Activated T-helper 1 cell treated with anti-CD3 and anti-CD28 coated beads, Interleukin-12 subunit alpha, Interleukin-12 subunit beta, Interleukin-2, Interleukin-4 antibody, amounts not matched to agents 30 ng/mL and 10 ng/mL and 1 ng/mL, durations not matched to agents 14 hours and 24 hours and 36 hours (primary cell): ENCODE data around the gene KIAA1958. TPM values are rescaled to one million over a fixed set of nuclear protein-coding genes. Genes with fewer than 3 reads are reported as not detected.

Experiments
- DNase-seq: peaks from one replicate; pipeline ENCODE4 v3.0.0; 2021; ENCODE audit warnings: low spot score
- H3K27ac Mint-ChIP-seq: one replicate; pipeline ENCODE4 v1.8.0; 2021; ENCODE audit warnings: mild to moderate bottlenecking, mixed read lengths
- H3K27me3 Mint-ChIP-seq: one replicate; pipeline ENCODE4 v1.8.0; 2022; ENCODE audit warnings: mild to moderate bottlenecking, moderate library complexity, mixed read lengths; ENCODE audit not compliant: insufficient read depth
- H3K36me3 Mint-ChIP-seq: one replicate; pipeline ENCODE4 v1.8.0; 2021; ENCODE audit warnings: low read depth, mixed read lengths
- H3K4me1 Mint-ChIP-seq: one replicate; pipeline ENCODE4 v1.8.0; 2021; ENCODE audit warnings: low read depth, mixed read lengths
- H3K4me3 Mint-ChIP-seq: one replicate; pipeline ENCODE4 v1.8.0; 2021; ENCODE audit warnings: mild to moderate bottlenecking, moderate library complexity, mixed read lengths
- H3K9me3 Mint-ChIP-seq: one replicate; pipeline ENCODE4 v1.8.0; 2021; ENCODE audit warnings: mixed read lengths
- intact Hi-C: fragments of 100-400 bp; cut with micrococcal nuclease; formaldehyde crosslinking; loops from one replicate; pipeline ENCODE4 v1.15.1; 2024
- total RNA-seq: library from RNA; stranded (reverse); gene quantifications from 2 replicates; pipeline ENCODE4 v1.2.3, GENCODE V29; 2022

KIAA1958 gene
- total RNA-seq, 1 donor from 2014 or later, result 8.6 TPM

DNA sequence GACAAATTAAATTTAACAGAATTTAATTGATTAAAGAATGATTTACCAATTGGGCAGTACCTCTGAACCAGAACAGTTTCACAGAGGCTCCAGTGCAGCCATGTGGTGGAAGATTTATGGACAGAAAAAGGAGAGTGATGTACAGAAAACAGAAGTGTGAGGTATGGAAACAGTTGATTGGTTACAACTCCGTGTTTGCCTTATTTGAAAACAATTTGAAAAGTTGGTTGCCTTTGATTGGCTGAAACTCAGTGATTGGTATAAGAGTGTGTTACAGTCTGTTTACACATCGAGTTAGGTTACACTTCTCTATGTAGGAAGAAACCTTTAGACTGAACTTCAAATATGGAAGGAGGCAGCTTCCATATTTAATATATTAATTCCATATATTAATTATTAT lies 30.1 kb downstream of the KIAA1958 start:
- intact Hi-C loops, result no loop called here
- Mint-ChIP-seq H3K9me3 (no peaks in the 10 kb centered on the region), H3K4me1 (no peaks in the 10 kb centered on the region), H3K27ac (no peak overlapping the region), H3K27me3 (no peaks in the 10 kb centered on the region), H3K4me3 (no peak overlapping the region), H3K36me3 (no peaks in the 10 kb centered on the region)
- no peak for DNase-seq

DNA sequence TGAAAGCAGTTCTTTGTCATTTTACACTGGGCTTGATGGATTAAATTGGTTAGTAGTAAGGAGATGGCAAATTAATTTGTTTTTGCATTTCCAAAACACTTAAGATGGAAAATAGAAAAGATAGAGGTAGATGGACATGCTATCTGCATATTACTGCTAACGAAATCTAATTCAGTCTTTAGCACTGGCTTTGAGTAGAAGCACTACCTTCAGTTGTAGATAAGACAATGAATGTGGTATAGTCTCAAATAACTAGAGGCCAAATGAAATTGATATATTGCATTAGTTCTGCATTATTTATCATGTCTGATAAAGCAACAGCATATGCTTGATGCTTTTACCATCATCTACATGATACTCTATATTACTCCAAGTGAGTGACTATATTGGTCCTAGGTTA lies 33.4 kb downstream of the KIAA1958 start:
- Mint-ChIP-seq H3K9me3 (no peaks in the 10 kb centered on the region), H3K36me3 (no peaks in the 10 kb centered on the region), H3K27me3 (no peaks in the 10 kb centered on the region), H3K4me3 (no peak overlapping the region), H3K4me1 (no peaks in the 10 kb centered on the region), H3K27ac (no peak overlapping the region)
- intact Hi-C loops, result no loop called here
- no peak for DNase-seq

DNA sequence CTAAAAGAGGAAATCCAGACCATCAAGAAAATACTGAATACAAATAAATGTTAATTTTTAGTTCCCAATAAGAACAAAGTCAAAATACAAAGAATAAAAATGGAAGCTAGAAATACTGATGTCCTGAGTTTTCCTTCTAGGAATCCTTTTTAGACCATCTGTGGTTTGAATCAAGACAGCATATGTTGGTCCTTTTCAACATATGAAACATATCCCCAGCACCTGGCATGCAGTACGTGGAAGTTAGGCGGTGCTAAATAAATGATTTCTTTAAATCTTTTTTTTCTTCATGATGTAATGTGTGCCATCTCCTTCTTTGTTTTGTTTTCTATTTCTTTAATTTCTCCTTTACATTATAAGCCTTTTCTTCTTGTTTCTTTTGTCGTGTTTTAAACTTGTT lies 34.0 kb downstream of the KIAA1958 start:
- H3K9me3 Mint-ChIP-seq, result no peaks in the 10 kb centered on the region
- H3K4me3 Mint-ChIP-seq, result no peak overlapping the region
- H3K4me1 Mint-ChIP-seq, result no peaks in the 10 kb centered on the region
- H3K27ac Mint-ChIP-seq, result no peak overlapping the region
- no peaks in the 10 kb centered on the region for H3K36me3 Mint-ChIP-seq
- H3K27me3 Mint-ChIP-seq, result no peaks in the 10 kb centered on the region
- intact Hi-C loops, result no loop called here
- no peak for DNase-seq

DNA sequence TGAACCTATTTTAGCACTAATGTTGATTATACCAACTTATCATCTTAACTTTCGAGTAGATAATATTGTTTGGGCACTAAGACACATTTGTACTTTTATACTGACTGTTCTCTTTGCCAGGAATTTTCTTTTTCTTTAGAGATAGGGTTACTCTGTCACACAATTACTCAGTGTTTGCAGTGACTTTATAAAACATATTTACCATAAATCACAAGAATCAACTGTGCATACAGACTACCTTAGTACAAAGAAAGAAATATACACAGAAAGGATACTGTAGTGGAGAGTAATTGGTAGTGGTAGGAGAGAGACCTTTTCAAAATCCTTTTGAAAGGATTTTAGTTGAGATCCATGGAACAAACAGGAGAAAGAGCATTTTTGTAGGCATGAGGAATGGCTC lies 40.3 kb downstream of the KIAA1958 start:
- no peaks in the 10 kb centered on the region for H3K27me3 Mint-ChIP-seq
- H3K9me3 Mint-ChIP-seq, result no peaks in the 10 kb centered on the region
- no peaks in the 10 kb centered on the region for H3K4me1 Mint-ChIP-seq
- no peak overlapping the region for H3K4me3 Mint-ChIP-seq
- intact Hi-C loops, result no loop called here
- H3K36me3 Mint-ChIP-seq, result no peaks in the 10 kb centered on the region
- DNase-seq, result no peak
- H3K27ac Mint-ChIP-seq, result no peak overlapping the region

DNA sequence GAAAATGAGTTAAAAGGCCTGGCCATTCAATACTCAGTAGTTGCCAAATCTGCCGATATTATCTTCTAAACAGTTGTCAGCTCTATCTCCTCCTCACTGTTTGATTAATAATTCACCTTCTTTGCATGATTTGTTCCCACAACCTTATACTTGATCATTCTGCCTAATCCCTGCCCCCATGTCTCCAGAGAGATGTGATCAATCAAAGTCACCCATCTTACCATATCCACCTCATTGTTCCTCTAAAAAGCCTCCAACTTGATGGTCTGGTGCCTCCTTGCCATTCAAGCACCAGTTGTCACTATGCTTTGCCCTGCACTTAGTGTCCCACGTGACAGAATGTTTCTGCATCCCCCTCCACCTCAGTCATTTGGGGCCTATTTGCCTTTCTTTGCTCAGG lies 41.3 kb downstream of the KIAA1958 start:
- Mint-ChIP-seq H3K27ac (no peak overlapping the region), H3K9me3 (no peaks in the 10 kb centered on the region), H3K4me1 (no peaks in the 10 kb centered on the region), H3K27me3 (no peaks in the 10 kb centered on the region), H3K4me3 (no peak overlapping the region), H3K36me3 (no peaks in the 10 kb centered on the region)
- DNase-seq, result no peak
- intact Hi-C loops, result no loop called here

DNA sequence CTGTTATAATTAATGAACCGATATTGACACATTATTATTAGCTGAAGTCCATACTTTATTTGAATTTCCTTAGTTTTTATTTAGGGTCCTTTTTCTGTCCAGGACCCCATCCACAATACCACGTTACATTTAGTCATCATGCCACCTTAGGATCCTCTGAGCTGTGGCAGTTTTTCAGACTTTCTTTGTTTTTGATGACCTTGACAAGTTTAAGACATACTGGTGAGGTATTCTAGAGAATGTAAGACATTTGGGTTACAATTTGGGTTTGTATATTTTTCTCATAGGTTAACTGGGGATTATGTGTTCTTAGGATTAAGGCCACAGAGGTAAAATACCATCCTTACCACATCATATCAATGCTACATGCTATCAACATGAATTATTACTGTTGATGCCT lies 42.7 kb downstream of the KIAA1958 start:
- Mint-ChIP-seq H3K4me1 (no peaks in the 10 kb centered on the region), H3K36me3 (no peaks in the 10 kb centered on the region), H3K4me3 (no peak overlapping the region), H3K9me3 (no peaks in the 10 kb centered on the region), H3K27ac (no peak overlapping the region), H3K27me3 (no peaks in the 10 kb centered on the region)
- DNase-seq, result no peak
- intact Hi-C loops, result no loop called here

DNA sequence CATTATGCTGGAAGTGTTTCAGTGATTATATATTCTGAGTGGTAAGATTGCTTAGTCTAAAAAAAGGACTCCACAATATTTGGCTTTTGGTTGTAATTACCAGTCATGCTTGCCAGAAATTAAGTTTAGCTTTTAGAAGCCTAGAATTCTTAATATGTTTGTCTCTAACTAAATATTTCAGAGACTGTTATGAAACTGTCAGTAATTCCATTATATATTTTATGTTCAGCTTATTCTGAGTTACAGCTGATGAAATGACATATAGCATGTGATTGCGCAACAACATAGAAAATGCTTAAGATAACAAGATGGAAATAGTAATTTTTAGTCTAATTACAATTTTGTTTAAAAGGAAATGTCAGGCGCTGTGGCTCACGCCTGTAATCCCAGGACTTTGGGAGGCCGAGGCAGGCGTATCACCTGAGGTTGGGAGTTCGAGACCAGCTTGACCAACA lies 44.2 kb downstream of the KIAA1958 start:
- Mint-ChIP-seq H3K9me3 (no peaks in the 10 kb centered on the region), H3K27me3 (no peaks in the 10 kb centered on the region), H3K4me3 (no peak overlapping the region), H3K36me3 (no peaks in the 10 kb centered on the region), H3K4me1 (no peaks in the 10 kb centered on the region), H3K27ac (no peak overlapping the region)
- no peak for DNase-seq
- intact Hi-C loops, result no loop called here

DNA sequence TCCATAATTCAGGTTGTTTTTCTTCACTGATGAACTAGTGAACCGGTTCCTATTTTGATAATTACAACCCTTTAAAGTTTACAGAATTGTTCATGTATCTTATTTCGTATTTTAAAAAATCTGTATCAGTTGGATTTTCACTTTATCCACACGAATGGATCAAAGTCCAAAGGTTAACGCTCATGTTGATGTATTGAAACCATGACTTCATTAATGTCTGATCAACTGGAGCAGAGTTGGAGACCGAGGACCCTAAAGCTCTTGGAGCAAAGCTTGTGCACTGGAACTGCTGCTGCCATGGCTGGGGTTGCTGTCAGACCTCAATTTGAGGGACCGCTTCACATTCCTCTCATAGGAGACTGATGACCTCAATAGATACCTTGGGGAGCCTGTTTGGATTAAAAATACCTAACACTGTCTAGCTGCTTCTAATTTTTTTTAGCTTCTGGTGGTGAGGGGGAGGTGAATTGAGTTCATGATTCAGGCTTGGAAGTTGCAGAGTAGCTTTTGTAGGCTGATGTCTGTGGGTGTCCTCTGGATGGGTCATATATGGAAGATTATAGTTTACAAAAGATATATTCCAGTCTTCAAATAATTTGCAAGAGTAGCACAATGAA lies 45.1 kb downstream of the KIAA1958 start:
- H3K4me3 Mint-ChIP-seq, result no peak overlapping the region
- no peaks in the 10 kb centered on the region for H3K4me1 Mint-ChIP-seq
- no peak for DNase-seq
- H3K9me3 Mint-ChIP-seq, result no peaks in the 10 kb centered on the region
- H3K27me3 Mint-ChIP-seq, result no peaks in the 10 kb centered on the region
- H3K27ac Mint-ChIP-seq, result no peak overlapping the region
- H3K36me3 Mint-ChIP-seq, result no peaks in the 10 kb centered on the region
- intact Hi-C loops, result no loop called here

DNA sequence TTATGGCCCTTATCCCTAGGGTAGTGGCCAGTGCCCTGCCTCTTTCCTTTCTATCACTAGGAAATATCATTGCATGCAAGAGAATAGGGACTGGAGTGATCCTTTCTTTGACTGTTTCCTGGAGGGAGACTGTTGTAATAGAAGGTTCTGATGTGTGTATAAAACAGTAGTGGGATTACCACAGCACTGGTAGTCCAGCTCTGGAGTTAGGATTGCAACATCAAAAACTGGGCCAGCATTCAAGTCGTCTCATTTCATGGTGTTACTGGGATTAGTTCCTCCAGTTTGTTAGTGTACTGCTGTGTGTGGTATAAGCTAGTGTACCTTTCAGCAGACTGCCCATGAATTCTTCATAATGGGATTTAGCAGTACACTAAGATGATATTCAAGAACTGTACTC lies 45.8 kb downstream of the KIAA1958 start:
- Mint-ChIP-seq H3K4me1 (no peaks in the 10 kb centered on the region), H3K36me3 (no peaks in the 10 kb centered on the region), H3K9me3 (no peaks in the 10 kb centered on the region), H3K4me3 (no peak overlapping the region), H3K27ac (no peak overlapping the region), H3K27me3 (no peaks in the 10 kb centered on the region)
- intact Hi-C loops, result no loop called here
- DNase-seq, result no peak

DNA sequence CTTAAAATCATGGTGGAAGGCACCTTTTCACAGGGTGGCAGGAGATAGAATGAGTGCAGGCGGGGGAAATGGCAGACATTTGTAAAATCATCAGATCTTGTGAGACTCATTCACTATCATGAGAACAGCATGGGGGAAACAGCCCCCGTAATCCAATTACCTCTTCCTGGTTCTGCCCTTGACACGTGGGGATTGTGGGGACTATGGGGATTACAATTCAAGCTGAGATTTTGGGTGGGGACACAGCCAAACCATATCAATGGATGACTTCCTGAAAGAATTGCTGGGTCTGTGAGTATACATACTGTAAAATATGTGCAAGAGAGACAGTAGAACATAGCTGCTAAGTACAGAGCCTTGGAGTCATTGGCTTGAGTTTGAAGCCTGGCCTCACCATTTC lies 47.0 kb downstream of the KIAA1958 start:
- Mint-ChIP-seq H3K9me3 (no peaks in the 10 kb centered on the region), H3K4me1 (no peaks in the 10 kb centered on the region), H3K4me3 (no peak overlapping the region), H3K27ac (no peak overlapping the region), H3K27me3 (no peaks in the 10 kb centered on the region), H3K36me3 (no peaks in the 10 kb centered on the region)
- DNase-seq, result no peak
- intact Hi-C loops, result no loop called here

DNA sequence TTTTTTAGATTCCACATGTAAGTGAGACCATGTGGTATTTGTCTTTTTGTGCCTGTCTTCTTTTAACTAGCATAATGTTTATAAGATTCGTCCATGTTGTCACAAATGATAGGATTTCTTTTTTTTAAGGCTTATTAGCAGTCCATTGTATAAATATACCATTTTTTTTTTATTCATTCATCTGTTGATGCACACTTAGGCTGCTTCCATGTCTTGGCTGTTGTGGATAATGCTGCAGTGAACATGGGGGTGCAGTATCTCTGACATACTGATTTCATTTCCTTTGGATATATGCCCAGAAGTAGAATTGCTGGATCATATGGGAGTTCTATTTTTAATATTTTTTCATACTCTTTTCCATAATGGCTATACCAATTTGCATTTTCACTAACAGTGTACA lies 48.7 kb downstream of the KIAA1958 start:
- no peaks in the 10 kb centered on the region for H3K9me3 Mint-ChIP-seq
- H3K4me3 Mint-ChIP-seq, result no peak overlapping the region
- DNase-seq, result no peak
- H3K27me3 Mint-ChIP-seq, result no peaks in the 10 kb centered on the region
- intact Hi-C loops, result no loop called here
- no peaks in the 10 kb centered on the region for H3K36me3 Mint-ChIP-seq
- H3K4me1 Mint-ChIP-seq, result no peaks in the 10 kb centered on the region
- H3K27ac Mint-ChIP-seq, result no peak overlapping the region

DNA sequence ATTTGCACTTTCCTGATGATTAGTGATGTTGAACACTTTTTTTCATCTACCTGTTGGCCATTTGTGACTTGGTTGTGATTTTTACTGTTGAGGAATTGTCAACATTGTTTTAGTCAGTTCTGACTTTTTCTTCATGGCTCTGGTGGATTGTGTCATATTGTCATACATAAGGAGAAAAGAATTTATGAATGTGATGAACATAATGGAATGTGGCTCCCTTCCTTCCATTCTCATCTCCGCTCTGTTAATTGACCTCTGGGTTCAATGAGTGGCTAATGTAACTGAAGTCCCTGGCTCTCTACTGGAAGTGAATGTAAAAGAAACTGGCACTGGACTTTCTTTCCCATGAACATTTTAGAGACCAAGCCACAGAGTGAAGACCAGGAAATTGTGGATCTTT lies 49.2 kb downstream of the KIAA1958 start:
- Mint-ChIP-seq H3K4me1 (no peaks in the 10 kb centered on the region), H3K27me3 (no peaks in the 10 kb centered on the region), H3K4me3 (no peak overlapping the region), H3K27ac (no peak overlapping the region), H3K9me3 (no peaks in the 10 kb centered on the region), H3K36me3 (no peaks in the 10 kb centered on the region)
- intact Hi-C loops, result no loop called here
- DNase-seq, result no peak

DNA sequence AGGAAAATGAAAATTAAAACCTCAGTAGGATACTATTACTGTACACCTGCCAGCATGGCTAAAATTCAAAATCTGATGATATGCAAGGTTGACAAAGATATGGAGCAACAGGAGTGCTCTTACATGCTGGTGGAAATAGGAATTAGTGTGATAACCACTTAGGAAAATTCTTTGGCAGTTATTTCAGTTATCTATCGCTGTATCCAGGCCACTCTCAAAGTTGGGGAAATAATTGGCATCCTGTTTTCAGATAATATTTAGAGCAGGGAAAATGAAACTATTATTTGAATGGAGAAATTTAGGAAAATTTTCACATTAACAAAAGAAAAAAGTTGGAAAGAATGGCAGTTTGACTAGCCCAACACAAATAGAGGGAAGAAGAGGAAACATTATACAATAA lies 50.9 kb downstream of the KIAA1958 start:
- no peak overlapping the region for H3K4me3 Mint-ChIP-seq
- H3K36me3 Mint-ChIP-seq, result peaks cover 1% of the 10 kb centered on the region
- no peaks in the 10 kb centered on the region for H3K4me1 Mint-ChIP-seq
- DNase-seq, result no peak
- intact Hi-C loops, result no loop called here
- no peaks in the 10 kb centered on the region for H3K9me3 Mint-ChIP-seq
- H3K27me3 Mint-ChIP-seq, result no peaks in the 10 kb centered on the region
- H3K27ac Mint-ChIP-seq, result no peak overlapping the region

DNA sequence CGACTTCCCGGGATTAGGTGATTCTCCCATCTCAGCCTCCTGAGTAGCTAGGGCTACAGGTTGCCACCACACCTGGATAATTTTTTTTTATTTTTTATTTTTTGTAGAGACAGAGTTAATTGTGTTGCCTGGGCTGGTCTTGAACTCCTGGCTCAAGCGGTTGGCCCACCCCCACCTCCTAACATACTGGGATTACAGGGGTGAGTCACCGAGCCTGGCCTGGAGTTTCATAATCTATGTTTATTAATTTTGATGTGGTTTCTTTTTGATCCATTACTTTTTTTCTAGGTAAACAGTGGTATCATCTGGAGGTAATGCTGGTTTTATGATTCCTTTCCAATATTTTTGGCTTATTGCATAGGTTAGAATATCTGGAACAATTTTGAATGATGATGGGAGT lies 54.2 kb downstream of the KIAA1958 start:
- Mint-ChIP-seq H3K36me3 (peaks cover 1% of the 10 kb centered on the region), H3K9me3 (no peaks in the 10 kb centered on the region), H3K27ac (no peak overlapping the region), H3K27me3 (no peaks in the 10 kb centered on the region), H3K4me3 (no peak overlapping the region), H3K4me1 (peaks cover 2% of the 10 kb centered on the region)
- no peak for DNase-seq
- intact Hi-C loops, result no loop called here
